GM12892 (cell line): ENCODE data around the gene VAMP4.

Source experiments
- POLR2A ChIP-seq: IDR thresholded peaks from 2 replicates; pipeline ENCODE4 v1.6.1; 2011; ENCODE audit warnings: low read depth, low read length, control low read depth
- POLR2AphosphoS5 ChIP-seq: IDR thresholded peaks from 2 replicates; pipeline ENCODE4 v1.6.1; 2011; ENCODE audit warnings: low read depth, low read length, control low read depth

DNA sequence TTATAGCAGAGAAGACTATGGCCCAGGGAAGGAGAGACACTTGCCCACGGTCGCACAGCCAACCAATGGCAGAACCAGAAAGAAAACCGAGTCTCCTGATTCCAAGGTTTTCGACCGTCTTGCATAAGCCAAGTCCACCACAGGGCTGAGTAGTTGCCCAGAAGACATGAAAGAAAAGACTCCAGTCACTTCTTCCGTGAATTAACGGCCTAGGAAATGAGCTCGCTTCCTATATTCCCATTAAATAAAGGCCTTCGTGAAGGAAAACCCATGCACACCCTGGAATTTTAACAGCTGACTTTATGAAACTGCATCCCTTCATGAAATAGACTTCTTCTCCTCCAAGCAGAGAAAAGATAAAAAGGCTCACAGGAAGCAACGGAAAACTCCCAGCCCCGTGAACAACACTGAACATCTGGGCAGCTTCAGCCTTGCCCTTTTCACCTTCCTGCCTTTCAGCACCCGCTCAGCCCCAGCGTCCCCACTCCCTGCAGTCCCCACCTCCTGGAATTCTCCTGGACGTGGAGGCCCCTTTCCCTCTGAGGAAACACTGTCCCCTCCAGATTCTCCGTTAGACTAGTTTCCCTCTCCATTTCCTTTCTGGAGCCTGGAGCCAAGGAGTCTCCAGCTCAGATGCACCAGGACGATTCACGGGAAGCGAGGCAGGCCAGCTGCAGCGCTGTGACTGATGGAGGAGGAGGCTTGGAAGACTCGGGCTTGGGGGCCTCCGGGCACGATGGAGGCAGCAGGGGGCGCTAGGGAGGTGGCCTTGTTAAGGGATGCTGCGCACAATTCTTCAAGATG is 86.7 kb downstream of the VAMP4 start:
- no peak for TF ChIP-seq POLR2A
- no peak for TF ChIP-seq POLR2AphosphoS5
